PC-3 (cell line): ENCODE data around the gene IL12RB1. TPM values are rescaled to one million over a fixed set of nuclear protein-coding genes. Genes with fewer than 3 reads are reported as not detected.

Experiments
- ATAC-seq: fragments of 200-7000 bp; cut with Tn5 transposase; 2 replicates; pipeline ENCODE4 v1.9.1; 2020; ENCODE audit warnings: mild to moderate bottlenecking, moderate library complexity
- BruUV-seq: library from RNA; stranded (reverse); fragments of 400-500 nt; replicated peaks from 2 replicates; lab custom pipeline; 2021; lab: Mats Ljungman, UMichigan
- CTCF ChIA-PET: fragments of 300-600 bp; sonication (Branson Sonifier 250); formaldehyde crosslinking; loops from one replicate; lab custom pipeline; 2022; ENCODE audit warnings: antibody characterized with exemption; lab: Charles Lee
- POLR2A ChIA-PET: fragments of 300-600 bp; sonication (Branson Sonifier 250); formaldehyde crosslinking; loops from one replicate; lab custom pipeline; 2022; ENCODE audit warnings: antibody characterized with exemption; ENCODE audit not compliant: unreplicated experiment; lab: Charles Lee
- DNase-seq: peaks from one replicate; pipeline ENCODE4 v3.0.0-alpha.2; 2015
- H2AFZ ChIP-seq: fragments of 300-600 bp; sonication (generic); 2 replicates; pipeline ENCODE4 v1.6.0; 2016; ENCODE audit warnings: antibody characterized with exemption, low read length
- H3F3A ChIP-seq: fragments of 300-600 bp; sonication (generic); one replicate; pipeline ENCODE4 v1.6.0; 2017; ENCODE audit warnings: antibody characterized with exemption, low read length, control low read depth, mild to moderate bottlenecking; ENCODE audit not compliant: unreplicated experiment
- H3K27ac ChIP-seq: fragments of 300-600 bp; sonication (generic); 2 replicates; pipeline ENCODE4 v1.5.1; 2016; ENCODE audit warnings: mild to moderate bottlenecking, low read length
- H3K27me3 ChIP-seq: fragments of 300-600 bp; sonication (generic); 2 replicates; pipeline ENCODE4 v1.6.1; 2016; ENCODE audit warnings: low read length, mixed read lengths
- H3K36me3 ChIP-seq: fragments of 300-600 bp; sonication (generic); 2 replicates; pipeline ENCODE4 v1.6.1; 2016; ENCODE audit warnings: low read depth, mixed run types, low read length, mixed read lengths
- H3K4me1 ChIP-seq: fragments of 300-600 bp; sonication (generic); 2 replicates; pipeline ENCODE4 v1.5.1; 2016; ENCODE audit warnings: low read length; ENCODE audit not compliant: insufficient read depth
- H3K4me2 ChIP-seq: fragments of 300-600 bp; sonication (generic); 2 replicates; pipeline ENCODE4 v1.6.0; 2016; ENCODE audit warnings: low read length
- H3K4me3 ChIP-seq: fragments of 300-600 bp; sonication (generic); 2 replicates; pipeline ENCODE4 v1.5.1; 2016; ENCODE audit warnings: mild to moderate bottlenecking, low read length, mixed read lengths
- H3K79me2 ChIP-seq: fragments of 300-600 bp; sonication (generic); 2 replicates; pipeline ENCODE4 v1.6.1; 2017; ENCODE audit warnings: low read length, mixed read lengths
- H3K9ac ChIP-seq: fragments of 300-600 bp; sonication (generic); 2 replicates; pipeline ENCODE4 v1.6.0; 2016; ENCODE audit warnings: mild to moderate bottlenecking, low read length
- H3K9me2 ChIP-seq: fragments of 300-600 bp; sonication (generic); replicated peaks from 2 replicates; pipeline ENCODE4 v1.6.1; 2016; ENCODE audit warnings: mixed run types, low read length, mixed read lengths
- H3K9me3 ChIP-seq: fragments of 300-600 bp; sonication (generic); 2 replicates; pipeline ENCODE4 v1.6.1; 2016; ENCODE audit warnings: low read length, mixed read lengths
- H4K20me1 ChIP-seq: fragments of 300-600 bp; sonication (generic); 2 replicates; pipeline ENCODE4 v1.6.1; 2016; ENCODE audit warnings: low read length, mixed read lengths
- CTCF ChIP-seq: fragments of 300-600 bp; sonication (generic); conservative IDR thresholded peaks from 2 replicates; pipeline ENCODE4 v1.5.1; 2017; ENCODE audit warnings: antibody characterized with exemption, low read depth, mild to moderate bottlenecking, low read length
- EZH2 ChIP-seq: fragments of 300-600 bp; sonication (generic); IDR thresholded peaks from one replicate; pipeline ENCODE4 v1.6.1; 2017; ENCODE audit warnings: antibody characterized with exemption, mild to moderate bottlenecking, low read length; ENCODE audit not compliant: unreplicated experiment
- EZH2phosphoT487 ChIP-seq: fragments of 300-600 bp; sonication (generic); IDR thresholded peaks from 2 replicates; pipeline ENCODE4 v1.6.1; 2018; ENCODE audit warnings: mild to moderate bottlenecking, antibody characterized with exemption, low read length, borderline replicate concordance
- intact Hi-C: fragments of 100-400 bp; cut with micrococcal nuclease; formaldehyde crosslinking; loops from 2 replicates; pipeline ENCODE4 v1.9.0; 2023
- total RNA-seq: library from RNA; depleted of rRNA; stranded (reverse); fragments of >200 nt; gene quantifications from 2 replicates; pipeline ENCODE4 v1.2.3, GENCODE V29; 2014

IL12RB1 gene
- total RNA-seq, 1 experiment from 2014 or later: not detected

DNA sequence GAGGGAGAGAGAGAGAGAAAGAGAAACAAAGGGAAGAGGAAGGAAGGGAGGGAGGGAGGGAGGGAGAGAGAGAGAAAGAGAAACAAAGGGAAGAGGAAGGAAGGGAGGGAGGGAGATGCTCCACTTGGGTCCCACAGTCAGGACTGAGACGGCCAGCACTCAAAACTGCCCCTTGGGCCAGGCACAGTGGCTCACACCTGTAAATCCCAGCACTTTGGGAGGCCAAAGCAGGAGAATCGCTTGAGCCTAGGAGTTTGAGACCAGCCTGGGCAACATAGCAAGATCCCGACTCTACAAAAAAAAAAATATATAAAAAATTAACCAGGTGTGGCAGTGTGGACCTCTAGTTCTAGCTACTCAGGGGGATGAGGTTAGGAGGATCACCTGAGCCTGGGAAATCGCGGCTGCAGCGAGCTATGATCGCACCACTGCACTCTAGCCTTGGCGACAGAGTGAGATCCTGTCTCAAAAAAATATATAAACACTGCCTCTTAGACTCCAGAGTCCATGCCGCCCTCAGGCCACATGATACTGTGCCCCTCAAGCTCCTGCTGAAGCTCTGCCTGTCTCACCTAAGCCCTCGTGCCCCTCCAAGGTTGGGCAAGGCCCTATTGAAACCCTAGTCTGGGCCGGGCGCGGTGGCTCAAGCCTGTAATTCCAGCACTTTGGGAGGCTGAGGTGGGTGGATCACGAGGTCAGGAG lies 70.4 kb downstream of the IL12RB1 start:
- Histone ChIP-seq H3K4me2 (no peak overlapping the region), H3K9ac (no peak overlapping the region), H4K20me1 (no peaks in the 10 kb centered on the region), H3K9me2 (no peaks in the 10 kb centered on the region), H2AFZ (no peak overlapping the region), H3K4me1 (peaks cover 6% of the 10 kb centered on the region), H3K27me3 (no peaks in the 10 kb centered on the region), H3K36me3 (peaks cover 10% of the 10 kb centered on the region; the same call in 1 of the 2 replicates), H3K4me3 (no peak overlapping the region), H3F3A (no peaks in the 10 kb centered on the region), H3K9me3 (no peaks in the 10 kb centered on the region), H3K79me2 (no peaks in the 10 kb centered on the region), H3K27ac (no peak overlapping the region)
- no TSS peak for BruUV-seq
- DNase-seq (no peak), ATAC-seq (no peak)
- TF ChIP-seq EZH2phosphoT487 (no peak), EZH2 (no peak), CTCF (no peak)
- intact Hi-C loops: no loop called here
- ChIA-PET POLR2A (no interaction called here), CTCF (no interaction called here)

- H2AFZ ChIP-seq: no peak overlapping the region
- ChIA-PET POLR2A (no interaction called here), CTCF (no interaction called here)
- H3K4me3 ChIP-seq: no peak overlapping the region
- H3K4me2 ChIP-seq: no peak overlapping the region
- H3K9me2 ChIP-seq: no peaks in the 10 kb centered on the region
- peaks cover 6% of the 10 kb centered on the region for H3K4me1 ChIP-seq
- H3K9ac ChIP-seq: no peak overlapping the region
- no peak for DNase-seq
- H3K36me3 ChIP-seq: peaks cover 21% of the 10 kb centered on the region; the same call in 1 of the 2 replicates
- no peaks in the 10 kb centered on the region for H3K79me2 ChIP-seq
- intact Hi-C loops: no loop called here
- no peak overlapping the region for H3K27ac ChIP-seq
- H4K20me1 ChIP-seq: no peaks in the 10 kb centered on the region
- ATAC-seq: no peak
- TF ChIP-seq EZH2 (no peak), EZH2phosphoT487 (no peak), CTCF (no peak)
- no TSS peak for BruUV-seq
- no peaks in the 10 kb centered on the region for H3K27me3 ChIP-seq
- H3F3A ChIP-seq: no peaks in the 10 kb centered on the region
- no peaks in the 10 kb centered on the region for H3K9me3 ChIP-seq
Observed at GRCh38 chr19:18014197-18014596, 72.5 kb downstream of the IL12RB1 start.

GRCh38 chr19:18013210-18014111 lies 73.3 kb downstream of the IL12RB1 start:
- Histone ChIP-seq H3K79me2 (no peaks in the 10 kb centered on the region), H4K20me1 (no peaks in the 10 kb centered on the region), H3K4me1 (peaks cover 13% of the 10 kb centered on the region), H3K36me3 (peaks cover 21% of the 10 kb centered on the region; the same call in 1 of the 2 replicates), H3K4me3 (no peak overlapping the region), H3K4me2 (no peak overlapping the region), H3K27ac (no peak overlapping the region), H3K27me3 (no peaks in the 10 kb centered on the region), H2AFZ (no peak overlapping the region), H3K9me2 (no peaks in the 10 kb centered on the region), H3F3A (no peaks in the 10 kb centered on the region), H3K9ac (no peak overlapping the region), H3K9me3 (no peaks in the 10 kb centered on the region)
- no peak for ATAC-seq
- no peak for DNase-seq
- POLR2A ChIA-PET: no interaction called here
- TSS peak; percentile 35 for BruUV-seq
- CTCF ChIA-PET: no interaction called here
- intact Hi-C loops: no loop called here
- TF ChIP-seq EZH2phosphoT487 (no peak), CTCF (no peak), EZH2 (no peak)
